HG02610 (cell line): ENCODE measurements around the gene FAM120C.
A peak's percentile ranks its signal among the peaks of the same experiment; 100 is the strongest.

Experiments used
- ATAC-seq: cut with Tn5 transposase; IDR thresholded peaks from one replicate; pipeline ENCODE4 v1.9.1; 2021; ENCODE audit warnings: mild to moderate bottlenecking, moderate library complexity; ENCODE audit not compliant: unreplicated experiment

The FAM120C gene, protein sequence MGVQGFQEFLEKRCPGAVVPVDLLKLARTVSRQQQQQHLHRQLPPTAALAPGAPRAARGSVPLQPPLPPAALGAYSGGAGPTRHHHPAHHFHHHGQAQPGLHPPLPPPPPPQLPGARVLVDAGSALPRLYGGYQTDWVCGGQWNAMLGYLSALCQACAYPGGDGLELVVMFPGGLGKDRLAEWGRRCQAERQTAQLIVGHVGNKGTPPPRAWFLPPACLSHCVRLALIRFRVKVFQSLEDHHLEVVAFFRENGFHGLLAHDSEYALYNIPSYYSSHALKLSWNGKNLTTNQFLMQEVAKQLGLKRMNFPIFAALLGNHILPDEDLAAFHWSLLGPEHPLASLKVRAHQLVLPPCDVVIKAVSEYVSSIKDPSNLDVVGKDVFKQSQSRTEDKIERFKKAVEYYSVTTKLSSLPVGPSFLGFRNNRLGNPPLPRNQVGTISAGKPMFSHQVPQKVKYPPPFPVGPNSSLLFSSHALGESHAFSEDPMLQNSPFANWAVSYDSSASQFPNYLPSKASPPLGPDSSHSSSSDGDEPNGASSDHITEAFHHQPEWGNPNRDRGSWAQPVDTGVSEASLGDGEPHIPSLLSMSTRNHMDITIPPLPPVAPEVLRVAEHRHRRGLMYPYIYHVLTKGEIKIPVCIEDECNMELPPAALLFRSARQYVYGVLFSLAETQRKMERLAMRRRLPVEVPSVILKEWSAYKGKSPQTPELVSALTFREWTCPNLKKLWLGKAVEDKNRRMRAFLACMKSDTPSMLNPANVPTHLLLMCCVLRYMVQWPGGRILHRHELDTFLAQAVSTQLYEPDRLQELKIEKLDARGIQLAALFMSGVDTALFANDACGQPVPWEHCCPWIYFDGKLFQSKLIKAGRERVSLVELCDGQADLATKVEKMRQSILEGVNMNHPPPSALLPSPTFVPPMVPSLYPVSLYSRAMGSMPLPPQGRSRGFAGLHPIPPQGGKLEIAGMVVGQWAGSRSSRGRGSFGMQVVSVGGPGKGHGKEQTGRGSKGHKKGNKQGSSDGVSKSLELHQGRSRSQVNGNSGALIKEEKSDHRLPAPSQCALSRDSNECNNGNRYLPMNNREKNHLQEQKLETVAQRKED

DNA sequence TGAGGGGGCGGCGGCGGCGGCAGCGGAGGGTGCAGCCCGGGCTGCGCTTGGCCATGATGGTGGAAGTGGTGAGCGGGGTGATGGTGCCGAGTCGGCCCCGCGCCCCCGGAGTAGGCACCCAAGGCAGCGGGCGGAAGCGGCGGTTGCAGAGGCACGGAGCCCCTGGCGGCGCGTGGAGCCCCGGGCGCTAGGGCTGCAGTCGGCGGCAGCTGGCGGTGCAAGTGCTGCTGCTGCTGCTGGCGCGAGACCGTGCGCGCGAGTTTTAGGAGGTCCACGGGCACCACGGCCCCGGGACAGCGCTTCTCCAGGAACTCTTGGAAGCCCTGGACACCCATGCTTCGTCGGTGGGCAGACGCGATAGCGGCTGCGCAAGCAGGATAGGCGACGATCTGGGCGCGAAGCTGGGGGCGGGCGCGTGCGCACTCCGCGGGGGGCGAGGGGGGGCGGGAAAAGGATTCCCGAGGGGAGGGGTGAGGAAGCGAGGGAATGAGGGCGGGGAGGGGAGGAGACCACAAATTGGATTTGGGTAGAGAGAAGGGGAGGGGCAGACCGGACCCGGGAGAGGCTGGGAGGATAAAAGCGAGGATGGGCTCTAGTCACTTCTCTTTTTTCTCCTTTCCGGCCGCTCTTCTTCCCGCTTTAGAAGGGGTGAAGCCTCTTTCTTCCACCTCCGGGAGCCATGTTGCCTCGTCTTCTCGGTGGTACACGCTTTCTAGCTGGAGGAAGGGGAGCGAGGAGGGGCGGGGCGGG, at the start of gene FAM120C:
Gene FAM120C (minus strand): TSS at position 391 of the 750 bp plus-strand sequence. CDS start 56 bp downstream, at position 335.
- peak; percentile 37 for ATAC-seq

DNA sequence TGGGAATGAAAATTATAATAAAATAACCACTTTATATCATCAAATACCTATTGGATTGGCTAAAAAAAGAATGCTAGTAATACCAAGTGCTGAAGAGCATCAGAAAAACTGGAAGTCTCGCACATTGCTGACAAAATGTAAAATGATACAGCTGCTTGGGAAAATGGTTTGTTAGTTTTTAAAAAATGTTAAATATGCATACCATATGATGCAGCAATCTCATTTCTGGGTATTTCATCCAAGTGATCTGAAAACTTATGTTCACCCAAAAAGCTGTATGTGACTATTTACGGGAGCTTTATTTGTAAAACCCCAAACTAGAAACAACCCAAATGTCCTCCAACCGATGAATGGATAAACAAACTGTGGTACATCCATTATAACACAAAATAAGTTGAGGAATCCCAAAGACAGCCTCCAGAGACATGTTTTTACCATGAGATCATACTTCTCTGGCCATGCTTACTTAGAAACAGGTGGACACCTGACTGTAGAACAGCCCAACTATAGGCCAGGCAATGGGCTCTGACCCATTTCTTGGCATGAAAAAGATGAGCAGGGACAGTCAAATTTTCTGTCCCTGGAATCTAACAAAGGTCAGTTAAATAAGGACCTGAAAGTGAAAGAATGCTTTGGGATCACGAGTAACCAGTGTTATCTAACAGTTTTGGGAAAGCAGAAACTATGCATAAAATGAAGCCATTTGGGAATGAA, 47.5 kb upstream of the FAM120C start:
- no peak for ATAC-seq

DNA sequence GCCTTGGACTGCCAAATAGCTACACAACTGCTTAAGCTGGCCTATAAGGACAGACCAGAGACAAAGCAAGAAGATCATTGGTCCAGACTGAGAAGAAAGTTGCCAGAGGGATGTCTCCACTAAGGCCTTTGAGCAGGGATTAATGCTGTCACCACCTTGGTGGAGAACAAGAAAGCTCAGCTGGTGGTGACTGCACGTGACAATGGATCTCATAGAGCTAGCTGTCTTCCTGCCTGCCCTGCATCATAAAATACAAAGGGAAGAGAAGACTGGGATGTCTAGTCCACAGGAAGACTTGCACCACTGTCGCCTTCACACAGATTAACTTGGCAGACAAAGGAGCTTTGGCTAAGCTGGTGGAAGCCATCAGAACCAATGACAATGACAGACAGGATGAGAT, 40.5 kb upstream of the FAM120C start:
- ATAC-seq: no peak

DNA sequence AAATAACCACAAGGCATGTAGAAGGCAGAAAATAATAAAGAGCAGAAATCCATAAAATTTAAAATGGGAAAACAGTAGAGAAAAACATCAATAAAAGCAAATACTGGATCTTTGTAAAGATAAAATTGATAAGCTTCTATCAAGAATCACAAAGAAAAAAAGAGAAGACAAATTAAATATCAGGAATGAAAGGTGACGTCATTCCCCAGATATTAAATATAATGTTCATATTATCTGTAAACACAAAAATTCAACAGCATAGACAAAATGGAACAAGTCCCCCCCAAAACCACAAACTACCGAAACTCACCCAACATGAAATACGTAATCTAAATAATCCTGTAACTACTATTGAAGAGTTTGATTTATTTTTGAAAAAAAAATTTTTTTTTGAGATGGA, 30.5 kb upstream of the FAM120C start:
- no peak for ATAC-seq

DNA sequence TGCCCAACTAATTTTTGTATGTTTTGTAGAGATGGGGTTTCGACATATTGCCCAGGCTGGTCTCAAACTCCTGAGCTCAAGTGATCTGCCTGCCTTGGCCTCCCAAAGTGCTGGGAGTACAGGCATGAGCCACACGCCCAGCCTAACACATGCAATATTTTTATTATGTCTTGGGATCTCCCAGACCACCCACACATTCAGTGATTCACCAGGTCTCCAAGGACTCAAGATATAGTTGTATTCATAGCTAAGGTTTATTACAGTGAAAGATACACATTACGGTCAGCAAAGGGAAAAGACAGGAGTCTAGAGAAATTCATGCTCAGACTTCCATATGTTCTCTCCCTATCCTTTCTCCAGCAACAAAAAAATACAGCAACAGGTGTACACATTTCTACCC, 25.5 kb upstream of the FAM120C start:
- no peak for ATAC-seq

DNA sequence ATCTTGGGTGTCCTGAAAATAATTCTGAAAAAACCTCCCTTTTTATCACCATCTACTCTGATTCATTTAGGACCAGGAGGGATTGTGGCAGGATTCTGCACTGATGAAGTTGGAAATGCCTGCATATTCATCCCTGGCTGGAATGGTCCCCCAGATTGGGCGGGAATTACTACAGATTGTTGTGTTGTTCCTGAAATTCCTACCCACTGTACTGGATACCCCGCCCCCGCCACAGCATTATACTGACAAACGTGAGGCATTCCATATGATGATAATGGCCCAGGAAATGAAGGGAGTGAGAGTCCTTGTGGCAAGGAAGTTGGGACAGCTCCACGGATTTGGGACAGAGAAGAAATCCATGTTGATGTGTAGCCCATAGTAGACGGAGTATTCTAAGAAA, 15.2 kb upstream of the FAM120C start:
- ATAC-seq: no peak

DNA sequence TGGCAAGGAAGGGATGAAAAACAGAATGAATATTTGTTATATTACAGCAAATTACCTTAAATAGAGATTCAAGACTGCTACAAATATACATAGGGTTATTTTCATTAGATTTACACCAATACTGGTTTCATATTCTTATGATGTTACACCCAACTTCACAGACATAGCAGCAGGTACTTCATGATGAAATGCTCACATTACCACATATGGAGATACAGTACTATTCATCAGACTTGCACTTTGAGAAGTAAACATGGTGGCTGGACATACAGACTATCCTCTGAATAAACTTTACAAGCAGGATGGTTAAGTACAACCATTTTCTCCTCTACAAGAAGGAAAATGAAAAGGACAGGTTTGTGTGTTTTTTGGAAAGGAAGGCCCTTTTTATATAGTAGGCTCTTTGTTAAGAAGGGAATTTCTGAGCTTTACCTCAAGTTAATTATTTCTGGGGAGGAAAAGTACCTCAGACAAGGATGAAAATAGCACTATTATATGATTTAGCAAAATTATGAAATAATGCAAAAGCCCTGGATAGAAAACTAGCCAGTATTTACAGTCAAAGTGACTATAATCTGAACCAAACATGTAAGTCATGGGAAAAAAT, 12.0 kb upstream of the FAM120C start:
- no peak for ATAC-seq

DNA sequence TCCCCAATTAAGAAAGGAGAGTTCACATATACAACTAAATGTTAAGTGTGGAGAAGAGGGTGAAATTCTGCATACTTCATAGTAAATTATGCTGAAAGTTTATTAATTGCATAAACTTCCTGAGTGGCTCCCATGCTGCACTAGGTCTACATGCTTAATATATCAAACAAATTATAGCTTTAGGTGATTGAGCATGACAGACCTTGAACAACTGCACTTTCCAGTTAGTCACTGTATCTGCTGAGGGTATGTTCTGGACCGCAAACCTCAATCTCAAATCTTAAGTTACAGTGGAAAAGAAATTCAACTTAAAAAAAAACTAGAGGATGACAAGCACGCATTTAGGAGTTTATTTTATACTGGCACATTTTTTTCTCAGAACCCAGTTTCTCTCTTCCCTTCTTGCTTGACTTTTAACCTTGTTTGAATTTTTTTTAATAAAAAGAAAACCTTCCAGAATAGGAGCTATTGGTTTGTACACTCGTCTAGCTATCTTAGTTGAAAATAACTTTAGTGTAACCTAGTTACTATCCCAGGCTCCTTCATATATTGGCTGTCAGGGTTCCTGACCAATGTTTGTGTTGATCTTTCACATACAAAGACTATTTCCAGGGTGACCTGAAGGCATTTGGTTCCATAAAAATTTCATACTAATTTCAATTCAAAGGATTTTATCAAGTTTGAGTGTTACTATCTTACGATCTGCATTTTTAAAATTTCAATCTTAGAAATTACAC, 10.2 kb upstream of the FAM120C start:
- no peak for ATAC-seq

DNA sequence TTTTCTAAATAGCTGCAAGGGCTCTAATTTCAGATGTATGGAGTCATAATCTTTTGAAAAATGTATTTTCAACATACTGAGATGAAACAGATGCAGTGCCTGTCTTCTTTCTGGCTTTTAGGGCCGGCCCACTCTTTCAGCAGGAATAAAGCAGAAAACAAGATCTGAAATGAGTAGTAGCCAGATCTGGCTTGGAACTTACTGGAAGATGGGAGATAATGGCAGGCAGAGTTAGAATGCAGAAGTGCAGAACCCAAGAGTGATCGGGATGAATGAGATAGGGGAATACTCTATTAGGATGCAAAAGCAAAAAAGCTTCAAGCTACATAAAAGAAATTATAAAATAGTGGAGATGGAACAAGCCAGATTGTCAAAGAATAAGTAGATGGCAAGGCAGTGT, 1.4 kb upstream of the FAM120C start:
- ATAC-seq: no peak

DNA sequence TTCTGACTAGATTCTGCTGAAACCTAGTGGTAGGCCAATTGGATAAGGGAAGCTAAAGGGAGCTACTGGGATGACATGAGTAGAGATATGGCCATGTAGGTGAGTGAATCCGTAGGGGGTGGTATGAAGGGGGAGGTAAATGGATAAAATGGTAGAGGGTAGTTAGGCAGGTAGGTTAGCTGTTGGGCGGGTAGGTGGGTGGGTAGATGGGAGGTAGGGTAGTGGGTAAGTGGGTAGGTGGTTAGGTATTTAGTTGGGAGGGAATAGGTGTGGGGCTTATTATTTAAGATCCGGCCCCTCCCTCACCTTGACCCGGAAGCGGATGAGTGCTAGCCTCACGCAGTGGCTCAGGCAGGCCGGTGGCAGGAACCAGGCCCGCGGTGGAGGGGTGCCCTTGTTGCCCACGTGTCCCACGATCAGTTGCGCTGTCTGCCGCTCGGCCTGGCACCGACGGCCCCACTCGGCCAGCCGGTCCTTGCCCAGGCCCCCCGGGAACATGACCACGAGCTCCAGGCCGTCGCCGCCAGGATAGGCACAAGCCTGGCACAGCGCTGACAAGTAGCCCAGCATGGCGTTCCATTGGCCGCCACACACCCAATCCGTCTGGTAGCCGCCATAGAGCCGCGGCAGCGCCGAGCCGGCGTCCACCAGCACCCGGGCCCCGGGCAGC, 725 bp downstream of the FAM120C start:
- ATAC-seq: peak; percentile 69

DNA sequence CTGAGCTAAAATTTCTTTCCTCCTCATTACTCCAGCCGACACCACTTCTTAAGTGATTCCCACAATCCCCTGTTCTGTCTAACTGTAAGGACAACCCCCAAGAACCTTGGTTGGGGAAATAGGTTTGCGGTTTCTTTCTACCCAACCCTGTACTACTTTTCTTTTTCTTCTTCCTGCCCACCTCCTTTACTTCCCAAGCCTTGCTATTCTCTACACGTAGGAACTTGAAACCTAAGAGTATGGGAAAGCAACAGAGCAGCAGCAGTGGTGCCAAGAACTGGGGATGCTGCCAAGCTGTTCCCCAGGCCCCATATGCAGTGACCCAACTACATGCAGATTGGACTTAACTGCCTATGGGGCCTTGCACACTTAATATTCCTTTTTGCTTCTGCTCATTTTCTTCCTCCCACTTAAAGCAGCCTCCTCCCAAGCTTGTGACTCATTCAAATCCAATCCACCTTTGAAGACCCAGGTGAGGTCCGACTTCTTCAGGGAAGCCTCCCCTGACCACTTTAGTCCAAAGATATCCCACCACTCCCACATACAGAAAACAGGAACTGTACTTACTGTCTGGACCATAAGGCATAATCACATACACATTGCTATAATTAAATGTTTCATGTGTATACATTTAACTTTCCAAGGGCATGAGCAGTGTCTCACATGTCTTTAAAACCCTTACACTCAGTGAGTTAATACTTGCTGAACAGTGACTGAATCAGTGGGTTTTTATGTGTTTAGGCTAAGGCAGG, 1.7 kb downstream of the FAM120C start:
- ATAC-seq: no peak

DNA sequence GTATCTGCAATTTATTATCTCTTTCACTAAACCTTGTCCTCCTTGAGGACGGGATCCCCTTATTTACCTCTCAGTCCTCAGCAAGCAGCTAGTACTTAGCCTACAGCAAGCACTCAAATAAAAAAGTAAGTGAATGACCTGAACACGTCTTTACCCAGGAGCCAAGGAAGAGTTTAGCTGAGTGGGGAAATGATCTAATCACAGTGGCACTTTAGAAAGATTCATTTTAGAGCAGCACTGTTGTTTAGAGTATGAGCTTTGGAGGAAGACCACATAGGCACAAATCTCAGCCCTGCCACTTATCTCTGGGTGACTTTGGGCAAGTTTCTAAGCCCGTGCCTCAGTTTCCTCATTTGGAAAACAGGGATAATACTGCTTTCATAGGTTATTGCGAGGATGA, 2.7 kb downstream of the FAM120C start:
- ATAC-seq: no peak

DNA sequence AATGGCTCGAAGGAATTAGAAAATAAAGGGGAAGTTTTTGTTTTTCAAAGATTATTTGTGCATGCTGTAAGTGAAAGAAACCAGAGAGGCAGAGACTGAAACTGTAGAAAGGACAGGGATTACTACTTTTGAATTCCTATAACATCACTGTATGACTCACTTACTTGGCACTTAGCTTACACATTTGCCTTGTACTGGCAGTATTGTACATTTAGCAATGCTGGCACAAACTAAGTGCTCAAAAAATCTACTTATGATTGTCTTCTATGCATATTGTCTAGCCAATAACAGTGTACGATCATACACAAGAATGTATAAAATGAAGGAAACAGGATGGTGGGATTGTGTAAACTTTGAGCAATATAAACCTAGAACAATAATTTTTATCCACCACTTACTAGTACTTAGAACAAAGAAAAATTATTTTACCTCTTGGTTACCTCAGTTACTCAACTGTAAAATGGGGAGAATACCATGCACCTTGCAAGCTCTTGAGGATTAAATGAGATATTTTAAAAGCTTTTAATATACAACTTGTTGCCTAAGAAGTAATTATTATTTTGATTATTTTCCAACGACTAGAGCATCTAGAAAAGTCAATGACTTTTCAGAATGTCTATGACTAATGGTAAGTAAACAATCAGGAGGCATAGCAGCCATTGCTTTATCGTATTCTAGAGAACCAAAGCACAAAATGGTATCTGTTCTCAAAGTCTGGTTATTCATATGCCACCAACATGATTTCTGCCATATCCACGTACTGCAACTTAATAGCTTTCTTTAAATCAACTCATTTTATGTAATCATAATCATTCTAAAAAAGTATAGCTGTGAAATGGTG, 4.7 kb downstream of the FAM120C start:
- ATAC-seq: peak; percentile 51

DNA sequence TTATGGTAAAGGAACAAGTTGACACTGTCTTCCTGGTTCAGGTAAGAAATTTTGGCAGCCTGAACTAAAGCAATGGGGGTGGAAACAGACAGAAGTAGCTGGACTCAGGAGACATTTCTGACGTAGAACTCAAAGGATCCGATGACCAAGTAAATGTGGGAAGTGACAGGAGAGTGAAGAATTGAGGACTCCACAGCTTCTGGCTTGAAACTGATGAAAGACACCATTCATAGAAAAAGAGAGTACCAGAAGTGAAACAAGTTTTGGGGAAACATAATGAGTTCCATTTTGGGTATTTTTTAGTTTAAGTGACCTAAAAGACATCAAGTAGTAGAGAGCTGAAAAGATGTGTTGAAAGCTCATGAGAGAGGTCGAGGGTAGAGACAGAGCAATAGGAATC, 5.7 kb downstream of the FAM120C start:
- no peak for ATAC-seq

DNA sequence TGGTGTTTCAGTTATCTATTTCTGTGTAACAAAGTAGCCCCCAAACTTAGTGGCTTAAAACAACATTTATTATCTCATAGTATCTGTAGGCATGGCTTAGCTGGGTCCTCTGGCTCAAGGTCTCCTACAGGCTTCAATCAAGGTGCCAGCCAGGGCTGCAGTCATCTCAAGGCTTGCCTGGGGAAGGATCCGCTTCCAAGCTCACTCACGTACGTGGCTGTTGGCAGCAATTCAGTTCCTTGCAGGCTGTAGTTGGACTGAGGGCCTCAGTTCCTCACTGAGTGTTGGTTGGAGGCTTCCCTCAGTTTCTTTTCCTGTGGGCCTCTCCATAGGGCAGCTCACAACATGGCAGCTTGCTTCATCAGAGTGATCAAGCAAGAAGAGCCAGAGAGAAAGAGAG, 9.3 kb downstream of the FAM120C start:
- ATAC-seq: no peak

DNA sequence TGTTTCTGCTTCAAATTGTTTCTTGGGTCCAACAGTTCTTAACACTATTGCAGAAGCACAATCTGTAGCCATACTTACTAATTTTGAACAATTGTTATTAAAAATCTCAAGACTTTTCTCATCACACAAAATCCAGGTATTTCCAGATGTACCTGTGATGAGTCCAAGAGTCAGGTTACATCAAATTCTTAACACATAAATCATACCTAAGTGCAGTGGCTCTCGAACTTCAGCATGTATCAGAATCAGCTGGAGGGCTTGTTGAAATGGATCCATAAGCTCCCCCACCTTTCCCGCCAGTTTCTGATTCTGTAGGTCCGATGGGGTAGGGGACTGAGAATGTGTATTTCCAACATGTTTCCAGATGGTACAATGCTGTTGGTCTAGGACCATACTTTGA, 10.6 kb downstream of the FAM120C start:
- ATAC-seq: no peak
